HCT116 (cell line): Measurements from ENCODE around the gene CECR2. TPM values are rescaled to one million over a fixed set of nuclear protein-coding genes. Genes with fewer than 3 reads are reported as not detected.

ENCODE experiments used
- ATAC-seq: fragments of 200-7000 bp; cut with Tn5 transposase; 2 replicates; pipeline ENCODE4 v1.9.1; 2020; ENCODE audit warnings: mild to moderate bottlenecking, moderate library complexity
- BruUV-seq: library from RNA; stranded (reverse); fragments of 400-500 nt; replicated peaks from 2 replicates; lab custom pipeline; 2021; lab: Mats Ljungman, UMichigan
- CTCF ChIA-PET: fragments of 300-600 bp; sonication (Branson Sonifier 250); formaldehyde crosslinking; loops from one replicate; lab custom pipeline; 2021; ENCODE audit warnings: antibody characterized with exemption; lab: Charles Lee
- POLR2A ChIA-PET: fragments of 300-600, 350-600 bp; sonication (Branson Sonifier 250); formaldehyde crosslinking; loops from one replicate; lab custom pipeline; 2021; ENCODE audit warnings: antibody characterized with exemption; lab: Charles Lee
- RAD21 ChIA-PET, 2 experiments: fragments of 300-600 bp; sonication (Branson Sonifier 250); formaldehyde crosslinking; loops; one replicate each; lab custom pipeline; 2023; ENCODE audit warnings: low total read pairs in 2 of 2; ENCODE audit not compliant: uncharacterized antibody in 2 of 2, unreplicated experiment in 2 of 2, low non-redundant PET in 1 of 2; lab: Charles Lee
- DNase-seq: peaks from one replicate; pipeline ENCODE4 v3.0.0-alpha.2; 2010; ENCODE audit warnings: low read depth, low spot score
- H2AFZ ChIP-seq: fragments of 200-600 bp; shearing (Covaris generic), sonication (generic); 2 replicates; pipeline ENCODE4 v1.6.1; 2017; ENCODE audit warnings: low read depth, mixed run types, mixed read lengths, antibody characterized with exemption, low read length; ENCODE audit not compliant: poor library complexity, severe bottlenecking
- H3K27ac ChIP-seq: 2 replicates; pipeline ENCODE4 v1.5.1; 2012; ENCODE audit warnings: low read depth, low read length
- H3K27me3 ChIP-seq: fragments of 200-600 bp; sonication (generic); 2 replicates; pipeline ENCODE4 v1.6.1; 2016; ENCODE audit warnings: mixed run types, low read length, mixed read lengths; ENCODE audit not compliant: insufficient read depth
- H3K36me3 ChIP-seq, 2 experiments: fragments of 200-500 bp in 1 of 2; fragments of 200-600 bp in 1 of 2; sonication (Bioruptor generic) in 1 of 2; sonication (generic) in 1 of 2; 2 replicates each; pipeline versions ENCODE4 v1.5.1 to v1.6.1; 2014 to 2016; ENCODE audit warnings: low read length in 2 of 2, inconsistent platforms in 1 of 2, mixed read lengths in 1 of 2, mixed run types in 1 of 2; ENCODE audit not compliant: insufficient read depth in 2 of 2, control insufficient read depth in 1 of 2
- H3K4me1 ChIP-seq, 2 experiments: fragments of 200-600 bp in 1 of 2; sonication (generic) in 1 of 2; 2 replicates each; pipeline versions ENCODE4 v1.5.1 to v1.6.1; 2012 to 2017; ENCODE audit warnings: low read length in 2 of 2, inconsistent platforms in 1 of 2, mild to moderate bottlenecking in 1 of 2, mixed read lengths in 1 of 2, mixed run types in 1 of 2, moderate library complexity in 1 of 2; ENCODE audit not compliant: insufficient read depth in 2 of 2, control insufficient read depth in 1 of 2
- H3K4me2 ChIP-seq: fragments of 200-600 bp; sonication (generic); 2 replicates; pipeline ENCODE4 v1.6.1; 2017; ENCODE audit warnings: mixed run types, low read length, mixed read lengths
- H3K4me3 ChIP-seq, 2 experiments: fragments of 200-600 bp in 1 of 2; sonication (generic) in 1 of 2; replicated peaks in 1 of 2; 2 replicates each; pipeline ENCODE4 v1.5.1; 2011 to 2016; ENCODE audit warnings: low read length in 2 of 2, control low read depth in 1 of 2, low read depth in 1 of 2, mild to moderate bottlenecking in 1 of 2, mixed read lengths in 1 of 2, mixed run types in 1 of 2
- H3K79me2 ChIP-seq: fragments of 200-600 bp; sonication (generic); 2 replicates; pipeline ENCODE4 v1.6.1; 2017; ENCODE audit warnings: mild to moderate bottlenecking, mixed run types, low read length, moderate library complexity, mixed read lengths; ENCODE audit not compliant: insufficient read depth
- H3K9ac ChIP-seq: fragments of 200-600 bp; sonication (generic); 2 replicates; pipeline ENCODE4 v1.6.1; 2016; ENCODE audit warnings: low read length, mixed read lengths
- H3K9me2 ChIP-seq: fragments of 200-600 bp; sonication (generic), shearing (Covaris generic); 2 replicates; pipeline ENCODE4 v1.6.1; 2017; ENCODE audit warnings: mixed run types, mild to moderate bottlenecking, moderate library complexity; ENCODE audit not compliant: insufficient read depth
- H3K9me3 ChIP-seq, 2 experiments: fragments of 200-500 bp in 1 of 2; fragments of 200-600 bp in 1 of 2; sonication (Bioruptor generic) in 1 of 2; sonication (generic) in 1 of 2; 2 replicates each; pipeline ENCODE4 v1.6.1; 2014 to 2017; ENCODE audit warnings: low read length in 2 of 2, mixed read lengths in 2 of 2, inconsistent platforms in 1 of 2, low read depth in 1 of 2, mild to moderate bottlenecking in 1 of 2, mixed run types in 1 of 2, moderate library complexity in 1 of 2; ENCODE audit not compliant: control insufficient read depth in 1 of 2, insufficient read depth in 1 of 2
- H4K20me1 ChIP-seq: fragments of 200-600 bp; sonication (generic), shearing (Covaris generic); 2 replicates; pipeline ENCODE4 v1.6.1; 2017; ENCODE audit warnings: mixed run types, mild to moderate bottlenecking, moderate library complexity; ENCODE audit not compliant: insufficient read depth
- CBX3 ChIP-seq: IDR thresholded peaks from 2 replicates; pipeline ENCODE4 v1.6.1; 2012; ENCODE audit warnings: low read depth
- CEBPB ChIP-seq: IDR thresholded peaks from 2 replicates; pipeline ENCODE4 v1.6.1; 2012; ENCODE audit warnings: low read depth
- CTCF ChIP-seq, 3 experiments: fragments of 200-600 bp in 1 of 3; sonication (generic) in 1 of 3; IDR thresholded peaks in 2 of 3; conservative IDR thresholded peaks in 1 of 3; 2 replicates each; pipeline ENCODE4 v1.5.1; 2012 to 2017; ENCODE audit warnings: low read depth in 2 of 3, low read length in 2 of 3, antibody characterized with exemption in 1 of 3, borderline replicate concordance in 1 of 3, control low read depth in 1 of 3, mild to moderate bottlenecking in 1 of 3, mixed read lengths in 1 of 3, mixed run types in 1 of 3, moderate library complexity in 1 of 3; ENCODE audit not compliant: insufficient read depth in 1 of 3
- EGR1 ChIP-seq: IDR thresholded peaks from 2 replicates; pipeline ENCODE4 v1.6.1; 2012; ENCODE audit warnings: low read depth
- EZH2 ChIP-seq: fragments of 200-600 bp; sonication (generic); IDR thresholded peaks from 2 replicates; pipeline ENCODE4 v1.6.1; 2017; ENCODE audit warnings: antibody characterized with exemption, mixed run types
- EZH2phosphoT487 ChIP-seq: fragments of 200-600 bp; IDR thresholded peaks from 2 replicates; pipeline ENCODE4 v1.6.1; 2018; ENCODE audit warnings: antibody characterized with exemption, borderline replicate concordance
- JUND ChIP-seq: IDR thresholded peaks from 2 replicates; pipeline ENCODE4 v1.6.1; 2012
- POLR2A ChIP-seq: IDR thresholded peaks from 2 replicates; pipeline ENCODE4 v1.7.0; 2011; ENCODE audit warnings: borderline replicate concordance; ENCODE audit not compliant: insufficient read depth, insufficient read length; ENCODE audit errors: extremely low read depth
- POLR2AphosphoS5 ChIP-seq: IDR thresholded peaks from 2 replicates; pipeline ENCODE4 v1.6.1; 2011; ENCODE audit warnings: mild to moderate bottlenecking, low read depth, low read length, moderate library complexity
- REST ChIP-seq: IDR thresholded peaks from 2 replicates; pipeline ENCODE4 v1.6.1; 2012; ENCODE audit warnings: low read depth
- SIN3A ChIP-seq: IDR thresholded peaks from 2 replicates; pipeline ENCODE4 v1.6.1; 2012; ENCODE audit warnings: low read depth
- SP1 ChIP-seq: IDR thresholded peaks from 2 replicates; pipeline ENCODE4 v1.6.1; 2012; ENCODE audit warnings: low read depth
- TCF7L2 ChIP-seq: IDR thresholded peaks from 2 replicates; pipeline ENCODE4 v1.7.0; 2011; ENCODE audit warnings: borderline replicate concordance, inconsistent platforms; ENCODE audit not compliant: insufficient read depth, insufficient read length; ENCODE audit errors: extremely low read depth
- YY1 ChIP-seq: IDR thresholded peaks from 2 replicates; pipeline ENCODE4 v1.6.1; 2011; ENCODE audit warnings: low read length, low read depth, moderate library complexity, mild to moderate bottlenecking; ENCODE audit not compliant: insufficient replicate concordance; ENCODE audit errors: extremely low read depth
- ZFX ChIP-seq: fragments of 450-650 bp; IDR thresholded peaks from 2 replicates; pipeline ENCODE4 v1.6.1; 2017
- ZNF274 ChIP-seq: fragments of 200-500 bp; sonication (Bioruptor generic); IDR thresholded peaks from 2 replicates; pipeline ENCODE4 v1.6.1; 2014; ENCODE audit warnings: mild to moderate bottlenecking, low read depth, low read length, inconsistent platforms
- intact Hi-C: fragments of 100-400 bp; cut with micrococcal nuclease; formaldehyde crosslinking; loops from 2 replicates; pipeline ENCODE4 v1.10.0; 2022
- total RNA-seq: library from RNA; stranded (reverse); gene quantifications from one replicate; pipeline ENCODE4 v1.2.1, GENCODE V29; 2021; ENCODE audit not compliant: unreplicated experiment
- TF ChIP-seq, protein P1 (sequence below): IDR thresholded peaks from 2 replicates; pipeline ENCODE4 v1.6.1; 2012
- TF ChIP-seq, protein P2 (sequence below): IDR thresholded peaks from 2 replicates; pipeline ENCODE4 v1.6.1; 2012

Gene CECR2
- total RNA-seq, 1 experiment from 2014 or later = 6.0 TPM

DNA sequence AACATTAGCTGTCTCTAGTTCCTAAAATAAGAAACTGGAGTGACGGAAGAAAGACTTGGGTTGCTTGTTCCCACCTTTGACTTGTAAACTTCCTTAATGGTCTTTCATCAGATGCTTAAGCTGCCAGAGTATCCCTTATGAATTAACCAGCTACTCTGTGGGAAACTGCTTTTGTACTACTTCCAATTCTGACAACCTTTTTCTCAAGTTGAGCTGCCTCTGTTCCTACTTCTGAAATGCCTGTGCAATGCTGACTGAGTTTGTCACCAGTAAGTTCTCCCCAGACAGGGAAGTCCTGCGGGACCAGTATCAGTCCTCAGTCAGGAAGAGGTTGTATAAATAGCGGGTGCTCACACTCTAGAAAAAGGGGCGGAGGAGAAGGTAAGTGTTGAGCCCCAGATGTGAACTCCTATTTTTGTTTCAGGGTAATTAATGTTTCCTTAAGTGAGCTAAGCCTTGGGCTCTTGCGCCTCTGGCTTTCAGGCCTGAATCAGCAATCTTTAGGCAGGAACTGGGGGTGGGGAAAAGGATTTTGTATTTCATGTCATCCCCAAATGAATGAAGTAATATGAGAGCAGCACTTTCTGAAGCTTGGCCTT, 67.2 kb downstream of the CECR2 start:
- POLR2A ChIA-PET = no interaction called here
- no peak overlapping the region for H3K9ac ChIP-seq

More for the DNA sequence above, 67.2 kb downstream of the CECR2 start:
- Histone ChIP-seq H3K4me1 (no peaks in the 10 kb centered on the region), H3K79me2 (no peaks in the 10 kb centered on the region), H2AFZ (no peak overlapping the region), H3K4me2 (no peak overlapping the region), H4K20me1 (no peaks in the 10 kb centered on the region), H3K4me3 (no peak overlapping the region), H3K9me3 (no peaks in the 10 kb centered on the region), H3K27ac (no peak overlapping the region), H3K27me3 (no peaks in the 10 kb centered on the region), H3K36me3 (no peaks in the 10 kb centered on the region), H3K9me2 (no peaks in the 10 kb centered on the region)
- TF ChIP-seq CTCF (IDR thresholded peaks at IDR 0.05 in 2 of 3, conservative IDR thresholded peaks at IDR 0.05 in 1 of 3; ENCODE audit: borderline replicate concordance in 1 of 3, insufficient read depth in 1 of 3, low read depth in 2 of 3, low read length in 2 of 3) = no peak
- TF ChIP-seq JUND = no peak
- no peak for TF ChIP-seq YY1
- TF ChIP-seq, protein P1, sequence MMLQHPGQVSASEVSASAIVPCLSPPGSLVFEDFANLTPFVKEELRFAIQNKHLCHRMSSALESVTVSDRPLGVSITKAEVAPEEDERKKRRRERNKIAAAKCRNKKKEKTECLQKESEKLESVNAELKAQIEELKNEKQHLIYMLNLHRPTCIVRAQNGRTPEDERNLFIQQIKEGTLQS = no peak
- no peak for TF ChIP-seq SIN3A
- no peak for TF ChIP-seq CEBPB
- no peak for TF ChIP-seq ZFX
- no peak for TF ChIP-seq POLR2A
- no peak for TF ChIP-seq REST
- TF ChIP-seq, protein P2, sequence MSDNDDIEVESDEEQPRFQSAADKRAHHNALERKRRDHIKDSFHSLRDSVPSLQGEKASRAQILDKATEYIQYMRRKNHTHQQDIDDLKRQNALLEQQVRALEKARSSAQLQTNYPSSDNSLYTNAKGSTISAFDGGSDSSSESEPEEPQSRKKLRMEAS = no peak
- no peak for TF ChIP-seq CBX3
- TF ChIP-seq ZNF274 = no peak
- TF ChIP-seq SP1 = no peak
- no peak for TF ChIP-seq EGR1
- no peak for TF ChIP-seq EZH2phosphoT487
- no peak for TF ChIP-seq POLR2AphosphoS5
- no peak for TF ChIP-seq TCF7L2
- TF ChIP-seq EZH2 = no peak
- CTCF ChIA-PET = no interaction called here
- intact Hi-C loops = no loop called here
- BruUV-seq = no TSS peak
- DNase-seq (no peak), ATAC-seq (no peak)
- RAD21 ChIA-PET = no interaction called here
